ENCODE data around the gene PABPC3. TPM values are rescaled to one million over a fixed set of nuclear protein-coding genes. Genes with fewer than 3 reads are reported as not detected.

PABPC3 gene
- total RNA-seq, 1 experiment from 2014 or later: 0.59 TPM

DNA sequence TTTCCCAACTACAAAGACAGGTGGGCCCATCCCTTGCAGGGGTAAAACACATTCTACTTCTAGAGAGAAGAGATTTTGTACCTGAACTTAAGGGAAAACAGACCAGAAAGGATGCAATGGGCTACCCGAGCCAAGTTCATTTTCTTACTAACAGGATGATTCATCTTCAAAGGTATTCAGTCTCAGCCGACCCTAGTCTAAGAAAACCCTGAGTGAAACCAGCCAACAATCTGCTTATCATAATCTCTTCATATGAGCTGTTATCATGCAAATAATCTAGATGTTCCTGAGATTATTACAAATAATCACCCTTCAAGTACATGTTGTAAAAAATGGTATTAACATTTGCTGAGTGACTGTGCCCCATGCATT, 15.6 kb downstream of the PABPC3 start:
- DNase-seq: no peak
- H3K36me3 Mint-ChIP-seq (ENCODE audit: insufficient read depth, unreplicated experiment): no peaks in the 10 kb centered on the region
- peaks cover 16% of the 10 kb centered on the region for H3K4me1 Mint-ChIP-seq (ENCODE audit: low read depth, unreplicated experiment)
- no peak overlapping the region for H3K4me3 Mint-ChIP-seq (ENCODE audit: unreplicated experiment)
- no peaks in the 10 kb centered on the region for H3K9me3 Mint-ChIP-seq (ENCODE audit: unreplicated experiment)
- peaks cover 5% of the 10 kb centered on the region for H3K27me3 Mint-ChIP-seq (ENCODE audit: insufficient read depth, unreplicated experiment)
- Histone ChIP-seq H3K4me3 (ENCODE audit: low read depth, low read length) (no peak overlapping the region), H3K36me3 (ENCODE audit: control insufficient read depth, insufficient read depth, low read length) (no peaks in the 10 kb centered on the region), H3K4me1 (peaks cover 21% of the 10 kb centered on the region), H3K9me3 (no peaks in the 10 kb centered on the region), H3K27me3 (replicated peaks; ENCODE audit: control insufficient read depth, insufficient read depth, low read length) (no peaks in the 10 kb centered on the region; the same call in 1 of the 2 replicates)
- BruUV-seq (replicated peaks): no TSS peak
- intact Hi-C loops (cut with micrococcal nuclease; ENCODE audit: unreplicated experiment): no loop called here
- H3K27ac Mint-ChIP-seq (ENCODE audit: unreplicated experiment): no peak overlapping the region
- ChIA-PET POLR2A (no interaction called here), CTCF (no interaction called here)
- TF ChIP-seq, protein P1, sequence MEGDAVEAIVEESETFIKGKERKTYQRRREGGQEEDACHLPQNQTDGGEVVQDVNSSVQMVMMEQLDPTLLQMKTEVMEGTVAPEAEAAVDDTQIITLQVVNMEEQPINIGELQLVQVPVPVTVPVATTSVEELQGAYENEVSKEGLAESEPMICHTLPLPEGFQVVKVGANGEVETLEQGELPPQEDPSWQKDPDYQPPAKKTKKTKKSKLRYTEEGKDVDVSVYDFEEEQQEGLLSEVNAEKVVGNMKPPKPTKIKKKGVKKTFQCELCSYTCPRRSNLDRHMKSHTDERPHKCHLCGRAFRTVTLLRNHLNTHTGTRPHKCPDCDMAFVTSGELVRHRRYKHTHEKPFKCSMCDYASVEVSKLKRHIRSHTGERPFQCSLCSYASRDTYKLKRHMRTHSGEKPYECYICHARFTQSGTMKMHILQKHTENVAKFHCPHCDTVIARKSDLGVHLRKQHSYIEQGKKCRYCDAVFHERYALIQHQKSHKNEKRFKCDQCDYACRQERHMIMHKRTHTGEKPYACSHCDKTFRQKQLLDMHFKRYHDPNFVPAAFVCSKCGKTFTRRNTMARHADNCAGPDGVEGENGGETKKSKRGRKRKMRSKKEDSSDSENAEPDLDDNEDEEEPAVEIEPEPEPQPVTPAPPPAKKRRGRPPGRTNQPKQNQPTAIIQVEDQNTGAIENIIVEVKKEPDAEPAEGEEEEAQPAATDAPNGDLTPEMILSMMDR (IDR thresholded peaks at IDR 0.05; ENCODE audit: insufficient read depth in 1 of 2, low read depth in 1 of 2, low read length in 1 of 2, severe bottlenecking in 1 of 2, unreplicated experiment in 1 of 2): no peak

DNA sequence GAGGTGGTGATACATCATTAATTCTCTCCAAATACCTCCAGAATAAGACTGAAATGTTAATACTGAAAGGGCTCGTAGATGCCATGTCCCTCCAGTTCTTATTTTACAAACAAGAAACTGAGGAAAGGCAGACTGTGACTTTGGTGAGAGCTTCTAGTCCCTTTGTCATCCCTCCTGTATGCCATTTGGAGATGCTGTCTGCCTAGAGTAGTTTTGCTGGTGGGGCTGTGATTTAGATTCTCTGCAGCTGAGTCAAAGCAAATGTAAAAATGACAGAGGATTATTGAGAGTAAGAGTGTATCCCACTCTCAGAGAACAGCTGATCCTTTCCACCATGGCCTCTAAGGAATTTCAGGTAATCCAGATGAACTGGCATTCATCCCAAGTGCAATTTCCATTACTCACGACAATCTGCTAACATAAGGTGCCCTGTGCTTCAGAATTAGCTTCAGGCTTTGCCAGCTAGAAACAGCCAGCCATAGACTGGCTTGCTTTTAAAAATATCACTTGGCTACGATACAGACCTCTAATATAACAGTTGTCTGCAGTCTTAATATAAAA, 16.8 kb downstream of the PABPC3 start:
- Mint-ChIP-seq H3K36me3 (ENCODE audit: insufficient read depth, unreplicated experiment) (no peaks in the 10 kb centered on the region), H3K27ac (ENCODE audit: unreplicated experiment) (no peak overlapping the region), H3K9me3 (ENCODE audit: unreplicated experiment) (no peaks in the 10 kb centered on the region), H3K4me3 (ENCODE audit: unreplicated experiment) (no peak overlapping the region), H3K4me1 (ENCODE audit: low read depth, unreplicated experiment) (peaks cover 23% of the 10 kb centered on the region), H3K27me3 (ENCODE audit: insufficient read depth, unreplicated experiment) (peaks cover 5% of the 10 kb centered on the region)
- peaks cover 29% of the 10 kb centered on the region for H3K4me1 ChIP-seq
- no peaks in the 10 kb centered on the region for H3K9me3 ChIP-seq
- TF ChIP-seq, protein P1 (IDR thresholded peaks at IDR 0.05; ENCODE audit: insufficient read depth in 1 of 2, low read depth in 1 of 2, low read length in 1 of 2, severe bottlenecking in 1 of 2, unreplicated experiment in 1 of 2): no peak
- intact Hi-C loops (cut with micrococcal nuclease; ENCODE audit: unreplicated experiment): no loop called here
- ChIA-PET POLR2A (interaction anchor here (0.6 kb wide), 1 partner anchor 116 kb away, joined by 5 read pairs; no protein-coding TSS in a partner anchor), CTCF (no interaction called here)
- BruUV-seq (replicated peaks): no TSS peak
- H3K36me3 ChIP-seq (ENCODE audit: control insufficient read depth, insufficient read depth, low read length): no peaks in the 10 kb centered on the region
- no peak for DNase-seq
- no peak overlapping the region for H3K4me3 ChIP-seq (ENCODE audit: low read depth, low read length)
- no peaks in the 10 kb centered on the region; the same call in 1 of the 2 replicates for H3K27me3 ChIP-seq (replicated peaks; ENCODE audit: control insufficient read depth, insufficient read depth, low read length)

DNA sequence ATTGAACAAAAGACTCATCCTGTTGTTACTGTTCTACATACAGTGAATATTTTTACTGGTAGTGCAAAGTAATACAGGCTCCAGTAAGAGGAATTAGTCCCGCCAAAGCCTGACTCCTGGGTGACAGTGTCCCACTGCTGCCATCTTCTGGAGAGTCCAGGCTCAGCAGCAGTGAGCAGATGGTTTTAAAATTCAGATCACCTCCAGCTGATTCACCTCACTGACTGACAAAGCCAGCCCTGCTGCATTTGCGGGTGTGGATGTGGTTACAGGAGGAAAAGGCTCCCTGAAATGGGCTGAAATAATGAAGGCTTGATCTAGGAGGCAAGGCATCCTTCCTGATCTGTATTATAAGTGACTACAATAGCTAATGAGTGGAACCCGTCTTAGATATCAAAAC, 18.3 kb downstream of the PABPC3 start:
- TF ChIP-seq, protein P1 (IDR thresholded peaks at IDR 0.05; ENCODE audit: insufficient read depth in 1 of 2, low read depth in 1 of 2, low read length in 1 of 2, severe bottlenecking in 1 of 2, unreplicated experiment in 1 of 2): peak; percentile 76 to 95
- H3K9me3 Mint-ChIP-seq (ENCODE audit: unreplicated experiment): no peaks in the 10 kb centered on the region
- H3K27me3 ChIP-seq (replicated peaks; ENCODE audit: control insufficient read depth, insufficient read depth, low read length): no peaks in the 10 kb centered on the region; the same call in 1 of the 2 replicates
- no peak overlapping the region for H3K27ac Mint-ChIP-seq (ENCODE audit: unreplicated experiment)
- H3K4me1 ChIP-seq: peaks cover 33% of the 10 kb centered on the region
- no peak overlapping the region for H3K4me3 Mint-ChIP-seq (ENCODE audit: unreplicated experiment)
- H3K36me3 ChIP-seq (ENCODE audit: control insufficient read depth, insufficient read depth, low read length): no peaks in the 10 kb centered on the region
- DNase-seq: peak; percentile 80 to 87
- H3K36me3 Mint-ChIP-seq (ENCODE audit: insufficient read depth, unreplicated experiment): no peaks in the 10 kb centered on the region
- H3K9me3 ChIP-seq: no peaks in the 10 kb centered on the region
- peaks cover 23% of the 10 kb centered on the region for H3K4me1 Mint-ChIP-seq (ENCODE audit: low read depth, unreplicated experiment)
- CTCF ChIA-PET: interaction anchor here (0.6 to 1.7 kb wide), 8 partner anchors 17 to 143 kb away, joined by 3 to 10 read pairs (median 4); no protein-coding TSS in a partner anchor
- POLR2A ChIA-PET: no interaction called here
- no peaks in the 10 kb centered on the region for H3K27me3 Mint-ChIP-seq (ENCODE audit: insufficient read depth, unreplicated experiment)
- no TSS peak for BruUV-seq (replicated peaks)
- H3K4me3 ChIP-seq (ENCODE audit: low read depth, low read length): no peak overlapping the region
- intact Hi-C loops (cut with micrococcal nuclease; ENCODE audit: unreplicated experiment): loop anchor here (1.0 kb wide), 4 partner anchors 29 to 109 kb away; no protein-coding TSS in a partner anchor
